GM19463 (cell line): ENCODE data around the gene PCBP3.
"Not testable (repeated sequence)": the region's sequence is repeated elsewhere in the genome, so short reads cannot be mapped to it uniquely, and the experiment has no call there.

Experiments
- ATAC-seq: cut with Tn5 transposase; IDR thresholded peaks from one replicate; pipeline ENCODE4 v1.9.1; 2021; ENCODE audit warnings: mild to moderate bottlenecking, moderate library complexity; ENCODE audit not compliant: unreplicated experiment

PCBP3 gene

GRCh38 chr21:45643021-45643980 lies at the start of gene PCBP3:
PCBP3 (plus strand) TSS chr21:45643725; CDS start chr21:45850086, 206,361 bp downstream.
- ATAC-seq = peak; percentile 69

GRCh38 chr21:45594721-45595489 lies 48.6 kb upstream of the PCBP3 start:
- no peak for ATAC-seq

- no peak for ATAC-seq
Observed at GRCh38 chr21:45595574-45596295, 47.8 kb upstream of the PCBP3 start.

- no peak for ATAC-seq
Observed at GRCh38 chr21:45596704-45597318, 46.7 kb upstream of the PCBP3 start.

- no peak for ATAC-seq
Observed at GRCh38 chr21:45598109-45598508, 45.4 kb upstream of the PCBP3 start.

- no peak for ATAC-seq
Observed at GRCh38 chr21:45598666-45599065, 44.9 kb upstream of the PCBP3 start.

GRCh38 chr21:45599146-45599581 lies 44.4 kb upstream of the PCBP3 start:
- no peak for ATAC-seq

- no peak for ATAC-seq
Observed at GRCh38 chr21:45600248-45600647, 43.3 kb upstream of the PCBP3 start.

- no peak for ATAC-seq
Observed at GRCh38 chr21:45601551-45601950, 42.0 kb upstream of the PCBP3 start.

- no peak for ATAC-seq
Observed at GRCh38 chr21:45602106-45602505, 41.4 kb upstream of the PCBP3 start.

- ATAC-seq = no peak
Observed at GRCh38 chr21:45603481-45603880, 40.0 kb upstream of the PCBP3 start.

- ATAC-seq = not testable (repeated sequence)
Observed at GRCh38 chr21:45604681-45605080, 38.8 kb upstream of the PCBP3 start.

GRCh38 chr21:45607021-45607908 lies 36.3 kb upstream of the PCBP3 start:
- ATAC-seq = no peak

- ATAC-seq = no peak
Observed at GRCh38 chr21:45607909-45608295, 35.6 kb upstream of the PCBP3 start.

GRCh38 chr21:45608747-45609470 lies 34.6 kb upstream of the PCBP3 start:
- ATAC-seq = not testable (repeated sequence)

GRCh38 chr21:45609616-45610015 lies 33.9 kb upstream of the PCBP3 start:
- not testable (repeated sequence) for ATAC-seq

- ATAC-seq = no peak
Observed at GRCh38 chr21:45611296-45611695, 32.2 kb upstream of the PCBP3 start.

- ATAC-seq = no peak
Observed at GRCh38 chr21:45611939-45612664, 31.4 kb upstream of the PCBP3 start.
